LNCaP clone FGC (cell line): ENCODE data around the gene GMEB2.
A peak's percentile ranks its signal among the peaks of the same experiment; 100 is the strongest.
"Not testable (repeated sequence)": the region's sequence is repeated elsewhere in the genome, so short reads cannot be mapped to it uniquely, and the experiment has no call there.

Experiments used
- DNase-seq: peaks from one replicate; pipeline ENCODE4 v3.0.0-alpha.2; 2011; ENCODE audit warnings: low read depth
- H3K4me3 ChIP-seq: 2 replicates; pipeline ENCODE4 v1.5.1; 2011; ENCODE audit warnings: mild to moderate bottlenecking, low read depth, low read length, control low read depth
- CTCF ChIP-seq: IDR thresholded peaks from 2 replicates; pipeline ENCODE4 v1.5.1; 2012; ENCODE audit warnings: mild to moderate bottlenecking; ENCODE audit not compliant: control insufficient read depth, insufficient read depth; ENCODE audit errors: extremely low read depth

GMEB2 gene

GRCh38 chr20:63656451-63656850 lies 29.6 kb upstream of the GMEB2 start:
- TF ChIP-seq CTCF, result no peak
- no peak for DNase-seq
- no peak overlapping the region for H3K4me3 ChIP-seq

GRCh38 chr20:63655249-63655648 lies 28.3 kb upstream of the GMEB2 start:
- DNase-seq, result no peak
- TF ChIP-seq CTCF, result no peak
- H3K4me3 ChIP-seq, result no peak overlapping the region

- H3K4me3 ChIP-seq, result no peak overlapping the region
- DNase-seq, result no peak
- TF ChIP-seq CTCF, result no peak
Observed at GRCh38 chr20:63653974-63654668, 27.2 kb upstream of the GMEB2 start.

- DNase-seq, result peak; percentile 34
- H3K4me3 ChIP-seq, result no peak within 1 kb of the TSS
- no peak for TF ChIP-seq CTCF
Observed at GRCh38 chr20:63653041-63653973, 26.4 kb upstream of the GMEB2 start, which contains the start of gene STMN3. Gene STMN3, minus strand, starts transcription at chr20:63653424. Its CDS starts 79 bp downstream, at chr20:63653345.

GRCh38 chr20:63652192-63652980 lies 25.5 kb upstream of the GMEB2 start:
- H3K4me3 ChIP-seq, result no peak overlapping the region
- DNase-seq, result no peak
- TF ChIP-seq CTCF, result no peak

GRCh38 chr20:63651942-63652191 lies 25.0 kb upstream of the GMEB2 start:
- TF ChIP-seq CTCF, result no peak
- no peak overlapping the region for H3K4me3 ChIP-seq
- no peak for DNase-seq

- DNase-seq, H3K4me3 ChIP-seq: not testable (repeated sequence)
Observed at GRCh38 chr20:63650486-63650885, 23.6 kb upstream of the GMEB2 start.
